PFSK-1 (cell line): ENCODE measurements around the gene IL17RD.

Experiments used
- FOXP2 ChIP-seq: optimal IDR thresholded peaks from 2 replicates; pipeline ENCODE3; 2011; ENCODE audit warnings: borderline replicate concordance, control low read depth, inconsistent platforms; ENCODE audit not compliant: insufficient read depth; ENCODE audit errors: extremely low read length, extremely low read depth
- POLR2AphosphoS5 ChIP-seq: IDR thresholded peaks from 2 replicates; pipeline ENCODE4 v1.6.1; 2012; ENCODE audit warnings: low read depth, mild to moderate bottlenecking, control low read depth, low read length, moderate library complexity
- SIN3A ChIP-seq: IDR thresholded peaks from 2 replicates; pipeline ENCODE4 v1.6.1; 2012; ENCODE audit warnings: mild to moderate bottlenecking, low read length, moderate library complexity, borderline replicate concordance; ENCODE audit not compliant: insufficient read depth
- TAF1 ChIP-seq: IDR thresholded peaks from 2 replicates; pipeline ENCODE4 v1.6.1; 2012; ENCODE audit warnings: low read length, control low read depth, borderline replicate concordance; ENCODE audit not compliant: insufficient read depth
- TF ChIP-seq, protein P1 (sequence below), 2 experiments: IDR thresholded peaks; 2 replicates each; pipeline versions ENCODE4 v1.6.1 to v1.8.0; 2011 to 2012; ENCODE audit warnings: low read depth in 2 of 2, low read length in 2 of 2, control low read depth in 1 of 2, inconsistent platforms in 1 of 2, mild to moderate bottlenecking in 1 of 2, moderate library complexity in 1 of 2; ENCODE audit not compliant: insufficient read depth in 1 of 2

The IL17RD gene

DNA sequence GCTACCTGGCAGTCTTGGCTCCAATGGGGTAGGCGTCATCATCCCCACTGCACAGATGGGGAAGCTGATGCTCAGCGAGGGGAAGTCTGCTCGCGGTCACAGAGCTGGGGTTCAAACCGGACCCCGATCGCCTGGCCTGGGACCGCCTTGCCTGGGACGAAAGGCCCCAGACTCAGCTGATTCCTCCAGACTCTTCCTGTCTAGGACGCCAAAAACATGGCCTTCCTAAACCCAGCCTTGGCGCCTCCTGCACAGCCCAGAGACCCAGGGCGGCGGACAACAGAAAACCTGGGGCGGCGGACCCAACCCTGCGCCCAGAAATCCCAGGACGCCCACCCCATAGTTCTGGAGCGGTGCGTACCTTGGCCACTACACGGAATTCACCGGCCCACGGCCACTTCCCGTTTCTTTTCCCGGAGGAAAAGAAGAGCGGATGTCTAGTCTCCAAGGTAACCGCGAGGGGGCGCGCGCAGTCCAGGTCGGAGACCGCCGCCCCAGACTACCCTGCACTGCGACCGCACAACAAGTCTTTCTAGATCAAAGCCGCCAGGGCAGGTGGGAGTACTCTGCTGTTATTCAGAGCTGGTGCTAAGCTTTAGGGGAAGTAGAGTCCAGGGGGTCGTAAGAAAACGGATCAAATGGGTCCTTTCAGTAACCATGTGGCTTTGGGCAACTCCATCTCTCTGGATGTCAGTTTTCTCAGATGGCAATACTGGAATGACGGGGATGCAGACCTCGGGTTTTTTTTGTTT lies 4.9 kb upstream of the IL17RD start:
- TF ChIP-seq, protein P1, sequence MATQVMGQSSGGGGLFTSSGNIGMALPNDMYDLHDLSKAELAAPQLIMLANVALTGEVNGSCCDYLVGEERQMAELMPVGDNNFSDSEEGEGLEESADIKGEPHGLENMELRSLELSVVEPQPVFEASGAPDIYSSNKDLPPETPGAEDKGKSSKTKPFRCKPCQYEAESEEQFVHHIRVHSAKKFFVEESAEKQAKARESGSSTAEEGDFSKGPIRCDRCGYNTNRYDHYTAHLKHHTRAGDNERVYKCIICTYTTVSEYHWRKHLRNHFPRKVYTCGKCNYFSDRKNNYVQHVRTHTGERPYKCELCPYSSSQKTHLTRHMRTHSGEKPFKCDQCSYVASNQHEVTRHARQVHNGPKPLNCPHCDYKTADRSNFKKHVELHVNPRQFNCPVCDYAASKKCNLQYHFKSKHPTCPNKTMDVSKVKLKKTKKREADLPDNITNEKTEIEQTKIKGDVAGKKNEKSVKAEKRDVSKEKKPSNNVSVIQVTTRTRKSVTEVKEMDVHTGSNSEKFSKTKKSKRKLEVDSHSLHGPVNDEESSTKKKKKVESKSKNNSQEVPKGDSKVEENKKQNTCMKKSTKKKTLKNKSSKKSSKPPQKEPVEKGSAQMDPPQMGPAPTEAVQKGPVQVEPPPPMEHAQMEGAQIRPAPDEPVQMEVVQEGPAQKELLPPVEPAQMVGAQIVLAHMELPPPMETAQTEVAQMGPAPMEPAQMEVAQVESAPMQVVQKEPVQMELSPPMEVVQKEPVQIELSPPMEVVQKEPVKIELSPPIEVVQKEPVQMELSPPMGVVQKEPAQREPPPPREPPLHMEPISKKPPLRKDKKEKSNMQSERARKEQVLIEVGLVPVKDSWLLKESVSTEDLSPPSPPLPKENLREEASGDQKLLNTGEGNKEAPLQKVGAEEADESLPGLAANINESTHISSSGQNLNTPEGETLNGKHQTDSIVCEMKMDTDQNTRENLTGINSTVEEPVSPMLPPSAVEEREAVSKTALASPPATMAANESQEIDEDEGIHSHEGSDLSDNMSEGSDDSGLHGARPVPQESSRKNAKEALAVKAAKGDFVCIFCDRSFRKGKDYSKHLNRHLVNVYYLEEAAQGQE (IDR thresholded peaks at IDR 0.05; ENCODE audit: insufficient read depth in 1 of 2, low read depth in 2 of 2, low read length in 2 of 2): no peak
- TF ChIP-seq SIN3A: no peak
- no peak for TF ChIP-seq POLR2AphosphoS5
- TF ChIP-seq TAF1: no peak
- TF ChIP-seq FOXP2: no peak

DNA sequence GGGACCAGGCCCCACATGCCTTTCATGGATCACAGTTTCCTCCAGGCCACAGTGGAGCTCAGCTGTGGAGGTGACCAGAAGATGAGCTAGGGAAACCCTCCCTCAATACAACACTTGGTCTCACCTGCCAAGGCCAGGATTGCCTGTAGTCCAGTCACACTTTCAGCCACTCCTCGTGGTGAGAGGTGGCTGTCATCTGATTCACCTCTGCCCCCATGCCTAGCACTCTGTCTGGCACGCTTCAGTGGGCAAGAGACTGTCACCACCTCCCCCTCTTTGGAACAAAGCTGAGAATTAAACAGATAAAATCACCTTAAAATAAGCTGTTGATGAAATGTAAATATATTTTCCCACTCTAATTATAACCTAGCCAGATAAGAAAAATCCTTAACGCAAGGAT lies 4.0 kb upstream of the IL17RD start:
- TF ChIP-seq, protein P1 (IDR thresholded peaks at IDR 0.05; ENCODE audit: insufficient read depth in 1 of 2, low read depth in 2 of 2, low read length in 2 of 2): no peak
- TF ChIP-seq FOXP2 (no peak), SIN3A (no peak), TAF1 (no peak), POLR2AphosphoS5 (no peak)

DNA sequence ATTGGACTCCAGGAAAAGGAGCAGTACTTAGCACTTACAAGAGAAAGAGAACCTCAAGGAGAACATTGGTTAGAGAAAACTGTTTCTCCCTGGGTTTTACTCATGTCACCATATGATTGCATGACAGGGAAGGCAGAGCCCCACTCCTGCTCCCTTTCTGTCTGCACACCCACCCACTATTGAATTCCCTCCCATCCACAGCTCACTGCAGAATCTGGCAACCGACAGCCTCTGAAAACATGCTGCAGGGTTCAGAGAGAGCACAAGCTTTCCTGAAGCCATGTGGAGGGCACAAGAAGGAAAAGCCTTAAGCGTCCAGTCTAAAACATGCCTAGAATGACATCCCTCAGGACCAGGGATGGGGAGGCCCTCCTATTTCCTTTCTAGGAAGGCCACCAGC lies 3.0 kb upstream of the IL17RD start:
- TF ChIP-seq, protein P1 (IDR thresholded peaks at IDR 0.05; ENCODE audit: insufficient read depth in 1 of 2, low read depth in 2 of 2, low read length in 2 of 2): no peak
- TF ChIP-seq SIN3A (no peak), FOXP2 (no peak), POLR2AphosphoS5 (no peak), TAF1 (no peak)

DNA sequence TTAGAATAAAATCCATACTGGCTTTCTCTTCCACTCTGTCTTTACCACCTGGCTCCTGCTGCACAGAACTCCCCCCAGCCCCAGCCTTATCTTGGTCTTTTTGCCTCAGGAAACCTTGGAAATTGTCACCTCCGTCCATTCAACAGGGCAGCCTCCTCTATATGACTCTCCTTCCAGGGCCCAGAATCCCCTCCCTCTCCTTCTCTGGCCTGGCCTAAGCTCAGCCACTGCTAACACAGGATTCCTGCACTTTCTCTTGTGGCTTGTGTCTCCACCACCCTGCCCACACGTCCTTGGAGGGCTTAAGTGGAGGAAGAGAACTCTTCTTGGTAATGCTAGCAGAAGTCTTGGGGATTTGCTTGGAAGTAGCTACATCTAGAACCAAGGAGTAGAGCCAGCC lies 1.5 kb upstream of the IL17RD start:
- no peak for TF ChIP-seq TAF1
- TF ChIP-seq FOXP2: no peak
- TF ChIP-seq, protein P1 (IDR thresholded peaks at IDR 0.05; ENCODE audit: insufficient read depth in 1 of 2, low read depth in 2 of 2, low read length in 2 of 2): no peak
- no peak for TF ChIP-seq POLR2AphosphoS5
- TF ChIP-seq SIN3A: no peak
